RKO (cell line): ENCODE data around the gene MEX3B.

ENCODE experiments used
- DNase-seq: peaks from one replicate; pipeline ENCODE4 v3.0.0-alpha.2; 2016; ENCODE audit warnings: low spot score

The MEX3B gene

GRCh38 chr15:82045892-82046665 is at the start of gene MEX3B:
Gene MEX3B, minus strand, starts transcription at chr15:82046018. Its CDS starts 313 bp downstream, at chr15:82045705.
- peak; percentile 97 for DNase-seq

GRCh38 chr15:82093774-82094211 is 48.0 kb upstream of the MEX3B start:
- DNase-seq = peak; percentile 92

- DNase-seq = no peak
Observed at GRCh38 chr15:82093325-82093724, 47.5 kb upstream of the MEX3B start.

DNA sequence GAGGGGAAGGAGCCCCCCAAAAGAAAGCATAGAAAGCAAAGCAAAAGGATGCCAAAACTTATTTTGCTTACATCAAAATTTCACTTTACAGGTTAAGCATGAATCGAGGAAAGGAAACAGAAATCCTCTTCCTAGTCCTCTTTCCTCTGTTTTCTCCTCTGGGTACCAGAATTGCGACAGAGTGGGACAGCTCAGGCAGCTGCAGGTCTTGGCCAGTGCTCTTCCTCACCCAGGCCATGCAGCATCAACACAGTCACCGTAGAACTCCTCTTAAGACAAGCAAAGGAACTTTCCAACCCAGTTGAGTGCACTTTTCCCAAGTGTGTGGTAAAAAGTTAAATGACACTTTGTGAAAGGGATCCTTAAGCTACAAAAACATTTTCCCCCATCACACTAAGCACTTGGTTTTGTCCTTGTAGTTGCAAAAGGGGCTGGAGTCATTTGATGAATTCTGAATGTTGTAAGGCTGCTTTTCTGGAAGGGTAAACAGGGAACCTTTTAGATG is 45.9 kb upstream of the MEX3B start:
- no peak for DNase-seq

DNA sequence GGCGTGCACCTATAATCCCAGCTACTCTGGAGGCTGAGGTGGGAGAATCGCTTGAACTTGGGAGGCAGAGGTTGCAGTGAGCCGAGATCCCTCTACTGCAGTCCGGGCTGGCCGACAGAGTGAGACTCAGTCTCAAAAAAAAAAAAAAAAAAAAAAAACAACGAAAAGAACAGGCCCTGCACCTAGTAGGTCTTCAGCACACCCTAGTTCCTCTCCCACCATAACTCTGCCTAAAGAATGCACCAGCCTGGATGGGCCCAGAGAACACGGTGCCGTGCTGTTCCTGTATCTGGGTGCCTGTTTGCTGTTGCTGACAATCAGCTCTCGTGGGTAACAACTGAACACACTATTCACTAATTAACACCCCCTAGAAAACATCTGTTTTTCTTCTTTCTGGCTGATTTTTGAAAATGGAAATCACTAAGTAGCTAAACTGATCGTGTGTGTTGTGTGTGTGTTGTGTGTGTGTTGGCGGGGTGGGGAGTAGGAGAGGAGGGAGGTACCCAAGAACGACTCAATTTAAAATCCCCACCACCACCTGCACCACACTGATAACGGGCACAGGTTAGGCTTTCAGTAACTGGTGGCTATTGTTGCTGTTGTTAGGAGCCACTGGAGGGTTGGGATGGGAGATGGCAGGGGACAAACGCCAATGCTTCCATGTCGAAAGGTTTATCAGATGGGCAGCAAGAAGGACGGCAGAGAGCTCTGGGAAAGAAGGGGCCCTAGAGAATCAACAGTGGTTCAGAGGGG is 40.6 kb upstream of the MEX3B start:
- DNase-seq = no peak

DNA sequence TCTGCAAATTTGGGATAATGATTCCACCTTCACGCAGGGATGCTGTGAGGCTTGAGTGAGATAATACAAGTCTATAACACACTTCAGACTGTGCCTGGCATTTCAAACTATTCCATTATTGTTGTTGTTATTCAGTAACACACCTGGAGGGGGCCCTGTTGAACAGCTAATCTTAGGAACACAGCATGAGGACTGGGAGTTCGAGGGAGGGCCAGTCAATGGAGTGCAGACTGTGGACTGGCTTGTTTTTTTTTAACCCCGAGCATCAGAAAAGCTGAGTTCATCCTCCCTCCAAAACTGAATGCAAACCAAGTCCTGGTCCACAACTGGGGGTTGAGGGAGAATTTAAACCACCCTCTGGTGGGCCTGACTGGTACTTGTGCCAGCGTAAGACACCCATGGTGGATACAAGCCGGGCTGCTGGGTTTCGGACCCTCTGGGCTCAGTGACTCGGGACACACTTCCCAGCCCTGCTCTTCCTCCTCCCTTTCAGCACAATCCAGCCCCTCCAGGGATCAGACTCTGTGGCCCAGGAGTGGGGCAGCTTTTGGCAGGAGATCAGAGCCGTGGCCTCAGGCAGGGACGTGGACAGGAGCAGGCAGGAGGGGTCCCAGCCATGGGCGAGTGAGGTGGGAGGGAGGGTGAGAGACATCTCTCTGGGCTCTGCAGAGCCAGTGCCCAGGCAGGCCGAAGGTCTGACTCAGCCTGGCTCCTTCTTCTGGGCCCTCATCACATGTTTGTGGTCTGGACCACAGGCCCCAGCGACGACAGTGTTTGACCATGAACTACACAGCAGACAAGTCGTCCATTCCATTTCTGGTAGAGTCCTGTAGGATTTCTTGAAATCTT is 36.3 kb upstream of the MEX3B start:
- peak; percentile 12 for DNase-seq

- DNase-seq = no peak
Observed at GRCh38 chr15:82080774-82081173, 35.0 kb upstream of the MEX3B start.

GRCh38 chr15:82079736-82080135 is 33.9 kb upstream of the MEX3B start:
- no peak for DNase-seq

DNA sequence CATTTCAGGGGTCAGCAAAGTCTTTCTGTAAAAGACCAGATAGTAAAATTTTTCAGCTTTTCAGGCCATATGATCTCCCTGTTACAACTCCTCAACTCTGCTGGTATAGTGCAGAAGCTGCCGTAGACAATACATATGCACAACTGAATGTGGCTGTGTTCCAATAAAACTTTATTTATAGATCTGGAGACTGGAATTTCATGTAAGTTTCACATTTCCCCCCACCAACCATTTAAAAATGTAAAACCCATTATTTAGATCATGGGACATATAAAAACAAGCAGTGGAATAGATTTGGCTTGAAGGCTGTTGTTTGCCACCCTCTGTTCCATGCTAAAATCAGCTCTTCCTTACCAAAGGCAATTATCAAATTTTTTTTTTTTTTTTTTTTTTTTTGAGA is 28.8 kb upstream of the MEX3B start:
- DNase-seq = no peak

GRCh38 chr15:82072926-82073537 is 27.2 kb upstream of the MEX3B start:
- DNase-seq = no peak

GRCh38 chr15:82066455-82066854 is 20.6 kb upstream of the MEX3B start:
- no peak for DNase-seq

- peak; percentile 33 for DNase-seq
Observed at GRCh38 chr15:82064824-82065223, 19.0 kb upstream of the MEX3B start.

GRCh38 chr15:82062479-82063454 is 16.9 kb upstream of the MEX3B start:
- DNase-seq = no peak

DNA sequence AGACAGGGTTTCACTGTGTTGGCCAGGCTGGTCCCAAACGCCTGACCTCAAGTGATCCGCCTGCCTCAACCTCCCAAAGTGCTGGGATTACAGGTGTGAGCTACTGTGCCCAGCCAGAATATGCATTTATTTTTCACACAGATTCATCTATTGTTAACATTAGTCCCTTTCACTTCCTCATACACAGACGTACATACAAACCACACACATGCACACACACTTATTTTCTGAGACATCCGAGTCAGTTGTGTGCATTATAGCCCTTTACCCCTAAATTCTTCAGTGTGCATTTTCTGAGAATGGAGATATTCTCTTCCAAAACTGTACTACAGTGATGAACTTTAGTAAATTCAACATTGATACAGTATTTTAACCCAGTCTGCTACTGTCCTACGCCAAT is 15.0 kb upstream of the MEX3B start:
- DNase-seq = no peak

- DNase-seq = no peak
Observed at GRCh38 chr15:82058517-82059204, 12.8 kb upstream of the MEX3B start.

- no peak for DNase-seq
Observed at GRCh38 chr15:82058026-82058425, 12.2 kb upstream of the MEX3B start.

- no peak for DNase-seq
Observed at GRCh38 chr15:82056958-82057823, 11.4 kb upstream of the MEX3B start.

- DNase-seq = no peak
Observed at GRCh38 chr15:82052751-82053150, 6.9 kb upstream of the MEX3B start.

DNA sequence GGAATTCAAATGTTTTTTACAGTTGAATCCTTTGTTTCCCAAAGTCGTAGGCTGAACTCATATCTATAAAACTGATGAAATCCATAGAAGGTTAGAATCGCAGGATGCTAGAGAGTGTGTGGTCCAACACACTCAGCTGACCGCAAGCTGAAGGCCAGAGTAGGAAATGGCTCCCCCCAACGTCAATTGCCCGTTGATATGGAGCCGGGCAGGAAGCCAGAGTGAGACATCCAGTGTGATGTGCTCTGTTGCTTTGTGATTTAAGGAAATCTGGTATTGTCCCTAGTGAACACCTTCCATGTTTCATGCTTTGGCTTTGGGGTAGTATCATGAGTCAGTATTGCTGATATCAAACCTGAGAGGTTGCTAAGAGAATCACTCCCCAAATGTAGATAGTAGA is 5.8 kb upstream of the MEX3B start:
- DNase-seq = peak; percentile 6
